Neural cell (in vitro differentiated cells): Measurements from ENCODE around the gene TNNT3.

Experiments used
- EP300 ChIP-seq: fragments of 450-650 bp; conservative IDR thresholded peaks from 2 replicates; pipeline ENCODE4 v1.6.1; 2014; ENCODE audit warnings: antibody characterized with exemption, mild to moderate bottlenecking, moderate library complexity; ENCODE audit not compliant: poor library complexity, severe bottlenecking
- EZH2 ChIP-seq: fragments of 200-600, 300-800 bp; shearing (Covaris generic), sonication (generic); IDR thresholded peaks from 2 replicates; pipeline ENCODE4 v1.6.1; 2014; ENCODE audit warnings: antibody characterized with exemption, low read length, borderline replicate concordance, mild to moderate bottlenecking; ENCODE audit not compliant: insufficient read depth, poor library complexity, severe bottlenecking
- POLR2AphosphoS5 ChIP-seq: IDR thresholded peaks from 2 replicates; pipeline ENCODE4 v1.6.1; 2012
- TF ChIP-seq, protein P1 (sequence below): fragments of 450-650 bp; IDR thresholded peaks from 2 replicates; pipeline ENCODE4 v1.5.1; 2014; ENCODE audit warnings: antibody characterized with exemption, mild to moderate bottlenecking, moderate library complexity; ENCODE audit not compliant: poor library complexity, severe bottlenecking

DNA sequence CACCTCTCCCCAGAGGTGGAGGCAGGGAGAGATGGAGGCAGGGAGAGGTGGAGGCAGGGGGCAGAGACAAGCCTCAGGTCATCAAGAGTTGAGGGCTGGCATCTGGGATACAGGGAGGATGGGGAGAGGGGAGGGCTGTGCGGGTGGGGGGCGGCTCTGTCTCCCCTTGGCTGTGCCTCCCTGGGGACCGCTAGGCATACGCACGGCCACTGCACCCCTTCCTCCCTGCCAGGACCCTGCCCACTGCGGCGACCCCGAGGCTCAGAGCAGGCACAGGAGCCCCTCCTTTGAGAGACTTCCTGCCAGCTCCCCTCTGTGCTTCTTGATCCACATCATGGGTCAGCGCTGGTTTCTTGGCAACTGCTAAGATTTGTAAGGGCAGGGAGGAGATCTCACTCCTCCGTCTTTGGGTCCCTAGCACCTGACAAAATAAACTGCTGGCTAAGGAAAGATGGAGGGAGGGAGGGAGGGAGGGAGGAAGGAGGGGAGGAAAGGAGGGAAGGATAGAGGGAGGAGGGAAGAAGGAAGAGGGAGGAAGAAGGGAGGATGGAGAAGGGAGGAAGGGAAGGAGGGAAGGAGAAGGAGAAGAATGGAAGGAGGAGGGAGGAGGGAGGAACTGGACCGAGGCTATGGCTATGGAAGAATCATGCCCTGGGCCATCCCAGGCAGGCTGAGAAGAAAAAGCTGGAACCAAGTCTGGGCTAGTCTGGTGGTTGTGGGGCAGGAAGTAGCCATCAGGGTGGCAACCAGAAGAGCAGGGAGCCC lies 46.3 kb upstream of the TNNT3 start:
- no peak for TF ChIP-seq POLR2AphosphoS5
- TF ChIP-seq, protein P1, sequence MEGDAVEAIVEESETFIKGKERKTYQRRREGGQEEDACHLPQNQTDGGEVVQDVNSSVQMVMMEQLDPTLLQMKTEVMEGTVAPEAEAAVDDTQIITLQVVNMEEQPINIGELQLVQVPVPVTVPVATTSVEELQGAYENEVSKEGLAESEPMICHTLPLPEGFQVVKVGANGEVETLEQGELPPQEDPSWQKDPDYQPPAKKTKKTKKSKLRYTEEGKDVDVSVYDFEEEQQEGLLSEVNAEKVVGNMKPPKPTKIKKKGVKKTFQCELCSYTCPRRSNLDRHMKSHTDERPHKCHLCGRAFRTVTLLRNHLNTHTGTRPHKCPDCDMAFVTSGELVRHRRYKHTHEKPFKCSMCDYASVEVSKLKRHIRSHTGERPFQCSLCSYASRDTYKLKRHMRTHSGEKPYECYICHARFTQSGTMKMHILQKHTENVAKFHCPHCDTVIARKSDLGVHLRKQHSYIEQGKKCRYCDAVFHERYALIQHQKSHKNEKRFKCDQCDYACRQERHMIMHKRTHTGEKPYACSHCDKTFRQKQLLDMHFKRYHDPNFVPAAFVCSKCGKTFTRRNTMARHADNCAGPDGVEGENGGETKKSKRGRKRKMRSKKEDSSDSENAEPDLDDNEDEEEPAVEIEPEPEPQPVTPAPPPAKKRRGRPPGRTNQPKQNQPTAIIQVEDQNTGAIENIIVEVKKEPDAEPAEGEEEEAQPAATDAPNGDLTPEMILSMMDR: no peak
- no peak for TF ChIP-seq EZH2
- TF ChIP-seq EP300: no peak
